Prostate gland (tissue), 2 donors: ENCODE measurements around the gene FOXRED2. TPM values are rescaled to one million over a fixed set of nuclear protein-coding genes. Genes with fewer than 3 reads are reported as not detected.

Experiments used
- DNase-seq: peaks from one replicate; pipeline ENCODE4 v3.0.0-alpha.2; 2019; ENCODE audit warnings: low spot score
- H3K27ac ChIP-seq, 2 donors: fragments of 200-600 bp; sonication (generic); 2 replicates each; pipeline ENCODE4 v1.5.1; 2017 to 2019
- H3K27me3 ChIP-seq: fragments of 200-600 bp; sonication (generic); replicated peaks from 2 replicates; pipeline ENCODE4 v1.5.1; 2019; ENCODE audit not compliant: insufficient read depth
- H3K36me3 ChIP-seq, 2 donors: fragments of 200-600 bp; sonication (generic); 1 replicate in 1 of 2; 2 replicates in 1 of 2; pipeline versions ENCODE4 v1.5.1 to v1.8.1; 2017 to 2019
- H3K4me1 ChIP-seq: fragments of 200-600 bp; sonication (generic); replicated peaks from 2 replicates; pipeline ENCODE4 v1.5.1; 2019
- H3K4me3 ChIP-seq, 2 donors: fragments of 200-600 bp; sonication (generic); 2 replicates each; pipeline ENCODE4 v1.5.1; 2017 to 2019
- H3K9me3 ChIP-seq: fragments of 200-600 bp; sonication (generic); 2 replicates; pipeline ENCODE4 v1.5.1; 2017
- CTCF ChIP-seq, 4 experiments: fragments of 200-600 bp in 2 of 4; fragments of 450-650 bp in 2 of 4; sonication (generic) in 2 of 4; IDR thresholded peaks; 1 replicate in 3 of 4; 2 replicates in 1 of 4; pipeline ENCODE4 v1.5.1; 2016 to 2019; ENCODE audit warnings: antibody characterized with exemption in 4 of 4, mild to moderate bottlenecking in 2 of 4, moderate library complexity in 2 of 4
- POLR2A ChIP-seq: fragments of 450-650 bp; IDR thresholded peaks from one replicate; pipeline ENCODE4 v1.6.1; 2016; ENCODE audit warnings: antibody characterized with exemption, mild to moderate bottlenecking
- POLR2AphosphoS5 ChIP-seq: sonication (generic); formaldehyde crosslinking; IDR thresholded peaks from one replicate; pipeline ENCODE4 v1.6.1; 2017; ENCODE audit warnings: antibody characterized with exemption
- WGBS: methylation state at CpG from one replicate; pipeline ENCODE4 v1.1.5; 2018; 5-methylcytosine and 5-hydroxymethylcytosine counted together
- intact Hi-C: fragments of 100-400 bp; cut with DNase I; formaldehyde crosslinking; loops from one replicate; pipeline ENCODE4 v1.14.2; 2022
- total RNA-seq, 2 donors: library from RNA; depleted of rRNA; stranded (reverse); fragments of >200 nt; gene quantifications; one replicate each; pipeline ENCODE4 v1.1.0, GENCODE V29; 2016

FOXRED2 gene
- total RNA-seq, 2 donors from 2014 or later: 24.7 to 33.7 TPM

GRCh38 chr22:36447632-36448031 lies 59.2 kb downstream of the FOXRED2 start:
- Histone ChIP-seq H3K4me3 (no peak overlapping the region), H3K36me3 (no peaks in the 10 kb centered on the region), H3K27ac (peak overlapping the region in 1 of 2 donors; percentile 82), H3K9me3 (no peaks in the 10 kb centered on the region), H3K4me1 (peaks cover 7% of the 10 kb centered on the region), H3K27me3 (no peaks in the 10 kb centered on the region)
- WGBS: 94% methylated on average over 2 of the region's 2 CpGs
- TF ChIP-seq POLR2A: no peak
- no peak for TF ChIP-seq CTCF (IDR thresholded peaks at IDR 0.05)
- TF ChIP-seq POLR2AphosphoS5: no peak
- intact Hi-C loops: loop anchor here (5.0 kb wide), 1 partner anchor 35 kb away; no protein-coding TSS in a partner anchor
- no peak for DNase-seq

- no peak overlapping the region for H3K4me3 ChIP-seq
- no peak for DNase-seq
- peak overlapping the region; percentile 48 to 49 for H3K27ac ChIP-seq
- intact Hi-C loops: loop anchor here (5.0 kb wide), 1 partner anchor 33 kb away; no protein-coding TSS in a partner anchor
- H3K4me1 ChIP-seq: no peaks in the 10 kb centered on the region
- WGBS: 46% methylated on average over 8 of the region's 8 CpGs
- H3K27me3 ChIP-seq: no peaks in the 10 kb centered on the region
- no peaks in the 10 kb centered on the region for H3K9me3 ChIP-seq
- TF ChIP-seq CTCF (IDR thresholded peaks at IDR 0.05) (no peak), POLR2AphosphoS5 (peak; percentile 61)
- no peaks in the 10 kb centered on the region for H3K36me3 ChIP-seq
Observed at GRCh38 chr22:36445158-36445668, 61.6 kb downstream of the FOXRED2 start.

GRCh38 chr22:36443198-36443770 lies 63.6 kb downstream of the FOXRED2 start:
- 49% methylated on average over 8 of the region's 8 CpGs for WGBS
- no peak for DNase-seq
- TF ChIP-seq CTCF (IDR thresholded peaks at IDR 0.05) (no peak), POLR2AphosphoS5 (no peak), POLR2A (no peak)
- Histone ChIP-seq H3K4me1 (no peaks in the 10 kb centered on the region), H3K27me3 (no peaks in the 10 kb centered on the region), H3K4me3 (no peak overlapping the region), H3K9me3 (no peaks in the 10 kb centered on the region), H3K27ac (no peak overlapping the region), H3K36me3 (no peaks in the 10 kb centered on the region)
- intact Hi-C loops: no loop called here

- no peaks in the 10 kb centered on the region for H3K27me3 ChIP-seq
- TF ChIP-seq CTCF (IDR thresholded peaks at IDR 0.05): no peak
- no peak for TF ChIP-seq POLR2A
- TF ChIP-seq POLR2AphosphoS5: no peak
- DNase-seq: no peak
- 86% methylated on average over 12 of the region's 12 CpGs for WGBS
- H3K4me1 ChIP-seq: no peaks in the 10 kb centered on the region
- no peaks in the 10 kb centered on the region for H3K9me3 ChIP-seq
- intact Hi-C loops: no loop called here
- no peak overlapping the region for H3K27ac ChIP-seq
- H3K36me3 ChIP-seq: no peaks in the 10 kb centered on the region
- H3K4me3 ChIP-seq: no peak overlapping the region
Observed at GRCh38 chr22:36442506-36443197, 64.2 kb downstream of the FOXRED2 start.
